NCI-H345 treated with DMSO at 0.1 percent for 48 hours (cell line): ENCODE measurements around the gene THSD1.

Experiments
- DNase-seq: peaks from one replicate; lab custom pipeline; 2025; ENCODE audit not compliant: unreplicated experiment; lab: John Stamatoyannopoulos, UW

THSD1 gene, protein sequence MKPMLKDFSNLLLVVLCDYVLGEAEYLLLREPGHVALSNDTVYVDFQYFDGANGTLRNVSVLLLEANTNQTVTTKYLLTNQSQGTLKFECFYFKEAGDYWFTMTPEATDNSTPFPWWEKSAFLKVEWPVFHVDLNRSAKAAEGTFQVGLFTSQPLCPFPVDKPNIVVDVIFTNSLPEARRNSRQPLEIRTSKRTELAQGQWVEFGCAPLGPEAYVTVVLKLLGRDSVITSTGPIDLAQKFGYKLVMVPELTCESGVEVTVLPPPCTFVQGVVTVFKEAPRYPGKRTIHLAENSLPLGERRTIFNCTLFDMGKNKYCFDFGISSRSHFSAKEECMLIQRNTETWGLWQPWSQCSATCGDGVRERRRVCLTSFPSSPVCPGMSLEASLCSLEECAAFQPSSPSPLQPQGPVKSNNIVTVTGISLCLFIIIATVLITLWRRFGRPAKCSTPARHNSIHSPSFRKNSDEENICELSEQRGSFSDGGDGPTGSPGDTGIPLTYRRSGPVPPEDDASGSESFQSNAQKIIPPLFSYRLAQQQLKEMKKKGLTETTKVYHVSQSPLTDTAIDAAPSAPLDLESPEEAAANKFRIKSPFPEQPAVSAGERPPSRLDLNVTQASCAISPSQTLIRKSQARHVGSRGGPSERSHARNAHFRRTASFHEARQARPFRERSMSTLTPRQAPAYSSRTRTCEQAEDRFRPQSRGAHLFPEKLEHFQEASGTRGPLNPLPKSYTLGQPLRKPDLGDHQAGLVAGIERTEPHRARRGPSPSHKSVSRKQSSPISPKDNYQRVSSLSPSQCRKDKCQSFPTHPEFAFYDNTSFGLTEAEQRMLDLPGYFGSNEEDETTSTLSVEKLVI

DNA sequence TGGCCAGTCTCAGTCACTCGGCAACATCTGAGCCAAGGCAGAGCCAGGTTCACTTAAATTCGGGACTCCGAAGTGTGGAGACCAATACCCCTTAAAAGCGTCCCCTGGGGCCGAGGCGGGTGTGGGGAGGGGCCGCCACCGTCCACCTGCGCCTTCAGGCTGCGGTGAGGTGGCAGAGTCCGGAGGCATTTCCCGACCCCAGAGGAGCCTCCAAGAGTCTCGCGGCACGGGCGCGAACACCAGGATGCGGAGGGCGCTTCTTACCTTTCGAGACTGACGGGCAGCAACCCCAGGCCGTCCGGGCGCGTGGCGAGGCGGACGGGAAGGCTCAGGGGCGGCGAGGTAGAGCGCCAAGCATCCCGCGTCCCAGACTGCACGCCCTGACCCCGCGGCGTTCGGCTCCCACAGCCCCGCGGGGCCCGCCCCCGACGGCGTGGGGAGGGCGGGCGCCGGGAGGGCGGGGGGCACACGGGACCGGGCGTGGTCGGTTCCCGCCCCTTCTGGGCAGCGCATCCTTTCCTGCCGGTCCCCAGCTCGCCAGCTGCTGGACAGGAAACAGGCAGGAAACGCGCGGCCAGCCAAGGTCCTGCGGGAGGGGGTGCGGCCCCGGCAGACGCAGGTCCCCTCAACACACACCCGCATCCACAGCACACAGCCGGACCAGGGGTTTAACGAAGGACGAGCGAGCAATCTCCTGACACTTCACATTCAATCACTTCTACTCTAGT, at the start of gene THSD1:
Gene THSD1, minus strand, starts transcription at position 406 of the 728 bp plus-strand sequence. CDS start 3,572 bp downstream, outside the sequence.
- DNase-seq: no peak

DNA sequence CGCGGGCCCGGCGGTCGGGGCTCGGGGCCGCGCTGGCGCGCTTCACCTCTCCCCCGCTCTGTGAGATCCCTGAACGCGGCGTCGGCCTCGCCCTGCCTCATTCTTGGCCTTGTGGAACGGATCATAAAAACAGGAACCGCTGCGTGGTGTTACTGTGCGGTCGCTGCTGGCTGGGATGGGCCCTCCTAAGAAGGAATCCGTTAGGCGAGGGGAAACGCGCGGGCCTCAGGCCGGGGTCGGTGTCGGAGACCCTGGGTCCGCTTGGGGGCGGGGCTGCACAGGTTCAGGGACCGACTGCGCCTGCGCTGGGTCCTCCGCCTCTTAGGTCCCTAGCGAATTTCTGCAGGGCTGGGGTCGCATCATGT, 49.7 kb upstream of the THSD1 start:
- peak; percentile 36 for DNase-seq

DNA sequence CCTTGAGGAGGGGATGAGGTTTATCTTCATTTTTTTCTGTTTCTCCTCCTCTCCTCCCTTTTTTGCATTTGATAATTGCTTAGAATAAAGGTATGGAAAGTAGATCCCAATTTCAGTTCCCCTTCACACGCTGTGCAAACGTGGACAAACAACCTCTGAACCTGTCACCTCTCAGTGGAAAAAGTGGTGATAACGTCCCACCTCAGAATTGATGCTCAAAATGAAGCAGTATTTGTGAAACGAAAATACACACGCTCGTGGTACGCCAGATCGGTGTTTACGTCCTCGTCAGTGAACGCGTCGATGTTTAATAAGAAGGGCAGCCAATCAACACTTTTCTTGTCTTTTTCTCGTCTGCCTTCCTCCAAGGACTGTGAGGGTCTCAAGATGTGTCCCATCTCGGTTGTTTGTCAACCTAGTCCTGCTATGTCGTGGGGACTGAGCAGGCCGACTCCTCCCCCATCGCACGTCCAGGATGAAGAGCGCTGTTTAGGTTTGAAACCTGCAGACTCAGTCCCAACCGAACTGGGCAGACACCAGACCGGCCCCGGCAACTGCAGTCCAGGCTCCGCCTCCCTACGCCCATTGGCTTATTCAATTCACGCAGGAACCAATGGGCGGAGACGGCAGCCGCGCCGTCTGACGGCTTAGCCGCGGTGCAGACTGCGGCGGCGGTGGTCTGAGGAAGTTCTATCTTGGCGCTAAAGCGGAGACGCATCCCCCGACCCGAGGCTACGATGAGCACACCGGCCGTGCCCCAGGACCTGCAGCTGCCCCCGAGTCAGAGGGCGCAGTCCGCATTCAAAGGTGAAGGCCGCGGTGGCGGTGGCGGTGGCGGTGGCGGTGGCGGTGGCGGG, 49.1 kb upstream of the THSD1 start, which contains the start of gene CKAP2:
Gene CKAP2, plus strand, starts transcription at position 659 of the 857 bp plus-strand sequence. Its CDS starts 79 bp downstream, at position 738.
- DNase-seq: peak; percentile 86

DNA sequence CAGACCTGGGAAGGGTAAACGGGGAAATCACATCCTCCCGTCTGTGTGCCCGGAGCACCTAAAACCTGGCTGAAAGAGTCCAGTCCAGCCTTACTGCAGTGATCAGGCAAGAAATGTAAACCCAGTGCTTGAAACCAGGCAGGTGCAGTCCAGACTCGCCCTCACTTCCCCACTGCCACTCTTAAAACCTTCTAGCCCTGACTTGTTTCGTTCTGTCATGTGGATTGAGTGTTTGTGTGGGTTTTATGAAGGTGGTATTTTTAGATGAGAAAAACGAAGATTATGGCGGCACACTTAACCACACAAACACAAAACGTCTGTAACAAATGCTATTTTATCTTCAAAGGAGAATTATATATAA, 48.5 kb upstream of the THSD1 start:
- DNase-seq: peak; percentile 37

DNA sequence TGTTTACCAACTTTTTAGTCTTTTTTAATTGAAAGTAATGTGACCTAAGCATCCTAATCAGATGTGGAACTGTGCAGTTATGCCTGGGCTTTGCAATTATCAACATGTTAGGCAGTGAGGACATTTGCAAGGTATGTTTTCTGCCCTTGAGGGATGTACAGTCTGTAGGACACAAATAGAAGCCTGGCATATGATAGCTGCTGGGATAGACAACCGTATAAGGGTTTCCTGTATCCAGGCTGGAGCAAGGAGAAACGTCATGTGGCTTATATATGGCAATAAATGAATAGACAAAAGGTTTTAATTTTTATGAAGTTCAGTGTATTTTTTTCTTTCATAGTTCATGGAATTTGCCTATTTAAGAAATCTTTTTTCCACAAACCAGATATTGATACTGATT, 46.5 kb upstream of the THSD1 start:
- DNase-seq: no peak

DNA sequence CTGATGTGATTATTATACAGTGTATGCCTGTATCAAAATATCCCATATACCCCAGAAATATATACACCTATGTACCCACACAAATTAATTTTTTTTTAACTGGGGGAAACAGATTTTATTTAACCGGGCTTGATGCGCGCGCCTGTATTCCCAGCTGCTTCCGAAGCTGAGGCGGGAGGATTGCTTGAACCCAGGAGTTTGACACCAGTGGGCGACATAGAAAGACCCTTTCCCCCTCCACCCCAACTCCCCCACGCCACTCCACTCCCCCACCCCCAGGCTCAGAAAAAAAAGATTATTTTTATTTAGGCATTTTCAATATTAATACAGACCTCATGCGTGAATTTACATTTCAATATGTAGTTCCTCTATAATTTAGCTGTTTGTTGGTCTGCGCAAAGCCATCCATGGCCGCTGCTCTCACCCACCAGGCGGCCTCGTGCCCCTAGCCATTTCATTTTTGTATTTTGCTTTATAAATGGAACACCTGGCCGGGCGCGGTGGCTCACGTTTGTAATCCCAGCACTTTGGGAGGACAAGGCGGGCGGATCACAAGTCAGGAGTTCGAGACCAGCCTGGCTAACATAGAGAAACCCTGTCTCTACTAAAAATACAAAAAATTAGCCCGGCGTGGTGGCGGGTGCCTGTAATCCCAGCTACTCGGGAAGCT, 45.3 kb upstream of the THSD1 start:
- no peak for DNase-seq

DNA sequence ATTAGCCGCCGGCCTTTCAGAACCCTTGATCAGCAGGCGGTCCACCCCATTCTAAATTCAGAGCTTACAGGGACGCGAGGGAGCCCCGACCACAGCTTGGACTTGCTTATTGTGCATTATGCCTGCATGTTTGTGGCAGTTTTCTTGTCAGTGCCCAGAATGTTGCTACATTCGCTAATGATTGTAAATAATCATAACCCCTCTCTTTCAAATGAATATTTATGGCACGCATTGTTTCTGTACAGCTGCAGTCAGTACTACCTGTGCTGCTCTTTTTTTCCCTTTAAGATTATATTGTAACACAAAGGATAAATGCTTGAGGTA, 44.8 kb upstream of the THSD1 start:
- DNase-seq: no peak

DNA sequence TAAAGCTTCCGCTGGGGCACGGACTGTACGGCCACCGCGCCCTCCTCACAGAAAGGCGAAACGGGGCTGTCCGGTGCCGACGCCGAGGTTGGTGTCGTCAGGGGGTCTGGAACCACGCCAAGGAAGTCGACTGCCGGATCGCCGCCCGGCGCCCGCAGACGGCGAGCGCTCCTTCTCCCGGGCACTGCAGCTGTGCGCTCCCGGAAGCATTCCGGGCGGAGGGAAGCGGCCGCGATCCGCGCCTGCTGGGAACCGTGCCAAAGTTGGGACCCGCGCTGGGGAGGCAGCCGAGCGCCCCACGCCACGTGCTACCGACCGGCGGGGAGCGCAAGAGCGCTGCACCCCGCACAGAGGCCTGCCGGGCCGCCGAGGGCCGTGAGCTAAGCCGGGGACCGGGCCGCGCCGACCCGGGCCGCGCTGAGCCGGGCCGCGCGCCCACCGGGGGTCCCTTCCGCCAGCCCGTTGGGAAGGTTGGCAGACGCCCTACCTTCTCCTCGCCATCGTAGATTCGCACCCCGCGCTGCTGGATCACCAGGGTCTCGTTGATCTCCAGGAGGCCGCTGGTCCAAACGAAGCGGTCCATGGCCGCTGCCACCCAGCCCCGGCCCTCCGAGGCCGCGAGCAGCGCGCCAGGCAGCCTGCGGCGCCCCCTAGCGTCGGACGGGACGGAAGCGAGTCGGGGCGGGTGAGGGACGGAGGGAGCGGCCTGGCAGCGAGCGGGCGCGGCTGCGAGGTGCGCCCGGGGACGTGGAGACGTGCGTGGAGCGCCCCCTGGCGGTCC, 44.2 kb upstream of the THSD1 start, which contains the start of gene VPS36:
Gene VPS36, minus strand, starts transcription at position 623 of the 781 bp plus-strand sequence. Its CDS starts 40 bp downstream, at position 583.
- peak; percentile 78 for DNase-seq

DNA sequence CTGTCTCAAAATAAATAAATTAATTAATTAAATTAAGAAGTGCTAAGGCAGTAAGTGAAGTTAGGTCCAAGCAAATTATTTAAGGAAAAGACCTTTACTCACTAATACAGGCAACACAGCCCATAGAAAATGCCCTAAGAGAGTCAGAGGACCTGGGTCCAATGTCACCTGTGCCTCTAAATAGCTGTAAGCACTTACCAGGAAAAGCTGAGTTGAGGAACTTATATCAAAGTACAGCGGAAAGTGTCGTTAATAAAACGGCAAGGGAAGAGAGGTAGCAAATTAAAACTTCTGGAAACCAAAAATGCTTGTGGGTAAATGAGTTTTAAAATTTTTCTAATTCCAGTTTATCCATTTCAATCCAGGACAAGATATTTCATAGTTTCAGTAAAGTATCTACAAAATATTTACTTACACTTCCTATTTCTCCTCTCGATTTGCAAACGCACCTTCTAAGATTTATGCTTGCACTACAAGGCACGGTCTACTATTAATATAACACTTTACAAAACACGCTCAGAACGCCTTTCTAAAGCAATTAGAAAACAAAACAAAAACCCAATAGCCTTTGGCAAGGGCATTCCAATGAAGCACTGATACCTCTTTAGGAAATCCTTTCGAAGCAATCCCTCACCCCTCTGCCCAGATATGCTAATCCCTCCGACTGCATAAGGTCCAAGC, 43.5 kb upstream of the THSD1 start:
- no peak for DNase-seq

DNA sequence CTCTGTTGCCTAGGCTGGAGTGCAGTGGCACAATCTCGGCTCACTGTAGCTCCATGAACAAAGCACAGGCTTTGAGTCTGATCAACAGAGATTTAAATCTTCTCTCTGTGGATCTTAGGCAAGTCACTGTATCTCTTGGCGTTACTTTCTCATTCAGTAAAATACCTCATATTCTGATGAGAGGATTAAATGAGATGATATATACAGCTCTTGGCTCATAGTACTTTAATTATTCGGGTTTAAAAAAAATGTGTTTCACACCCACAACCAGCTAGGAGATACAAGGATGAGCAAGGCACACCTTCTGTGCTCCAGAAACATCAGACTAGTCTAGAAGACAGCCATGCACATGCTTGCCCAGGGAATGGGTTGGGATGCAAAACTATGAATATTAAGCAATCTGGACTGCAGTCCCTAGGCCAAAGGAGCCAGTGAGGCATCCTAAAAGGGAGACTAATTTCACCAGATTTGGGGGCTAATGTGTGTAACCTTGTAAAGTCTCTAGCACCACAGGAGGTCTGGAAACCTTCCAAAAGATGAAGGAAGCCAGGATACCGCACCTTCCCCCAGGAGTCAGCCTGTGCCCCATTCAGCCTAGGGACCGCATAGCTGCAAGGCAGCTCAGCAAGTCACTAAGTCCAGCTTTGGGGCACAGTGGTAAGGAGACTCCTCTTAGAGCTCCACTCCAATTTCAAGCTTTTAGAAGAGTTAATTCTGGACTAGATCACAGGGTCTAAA, 42.0 kb upstream of the THSD1 start:
- no peak for DNase-seq

DNA sequence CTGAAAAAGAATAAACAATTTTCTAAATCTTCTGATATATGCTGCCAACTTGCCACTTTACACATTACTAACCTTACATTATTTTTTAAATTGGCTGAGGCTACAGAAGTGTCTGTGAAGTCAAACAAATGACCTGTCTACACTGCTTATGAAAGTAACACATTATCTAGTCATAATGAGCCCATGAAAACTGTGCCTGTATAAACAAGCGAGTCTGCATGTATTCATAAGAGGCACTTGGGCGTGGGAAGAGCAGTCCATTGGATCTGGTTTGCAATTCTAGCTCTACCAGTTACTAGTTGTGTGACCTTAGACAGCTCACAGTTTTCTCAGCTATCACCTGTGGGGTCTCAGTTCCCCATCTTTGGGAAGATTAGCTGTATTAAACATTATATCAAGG, 41.4 kb upstream of the THSD1 start:
- no peak for DNase-seq

DNA sequence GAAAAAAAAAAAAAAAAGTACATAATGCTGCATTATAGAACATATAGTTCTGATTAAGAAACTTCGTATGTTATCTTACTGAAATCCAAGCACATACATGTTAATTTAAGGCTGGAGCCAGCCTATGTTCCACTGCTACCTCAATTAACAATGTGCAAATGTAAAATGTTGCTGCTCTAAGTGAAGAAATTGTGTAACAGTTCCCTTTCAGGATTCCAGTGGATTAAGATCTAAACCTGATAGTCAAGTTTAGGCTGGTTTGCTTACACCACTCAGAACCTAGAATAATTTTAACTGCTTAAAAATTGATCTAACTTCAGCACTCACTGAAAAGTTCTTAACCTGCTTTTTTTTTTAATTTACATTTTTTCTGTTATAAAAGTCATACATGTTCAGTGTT, 40.3 kb upstream of the THSD1 start:
- no peak for DNase-seq

DNA sequence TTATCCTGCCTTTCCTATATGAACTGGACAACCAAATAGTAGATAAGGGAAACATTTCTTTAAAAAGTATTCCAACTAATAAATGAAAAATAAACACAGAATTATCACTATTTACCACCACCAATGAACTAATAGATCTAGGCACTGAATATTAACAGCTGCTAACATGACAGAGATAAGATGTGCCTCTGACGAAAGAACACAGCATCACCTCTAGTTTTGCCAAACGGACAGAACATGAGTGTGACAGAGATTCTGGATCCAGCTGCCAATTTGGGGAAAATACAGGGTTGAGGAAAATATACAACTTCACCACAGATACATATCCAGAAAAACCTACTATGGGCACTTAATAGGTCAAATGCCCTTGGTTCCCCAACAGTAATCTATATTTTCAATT, 26.5 kb upstream of the THSD1 start:
- DNase-seq: no peak

DNA sequence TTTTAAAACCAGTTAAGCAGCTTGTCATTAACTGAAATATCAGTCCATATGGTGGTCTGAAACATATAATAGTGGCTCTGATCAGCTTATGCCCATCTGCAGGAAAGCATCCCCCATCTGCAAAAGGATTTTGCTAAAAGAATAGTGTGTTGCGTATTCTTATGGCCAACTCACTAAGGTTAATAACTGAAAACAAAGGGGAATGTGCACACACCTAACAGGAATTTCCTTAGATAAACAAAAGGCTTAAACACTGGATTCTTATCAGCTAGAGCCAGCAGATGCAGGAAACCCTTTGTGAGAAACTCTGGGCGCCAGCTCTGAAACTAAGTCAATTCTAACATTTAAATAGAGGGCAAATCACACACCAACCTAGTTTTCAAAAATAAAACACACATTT, 22.3 kb upstream of the THSD1 start:
- DNase-seq: no peak

DNA sequence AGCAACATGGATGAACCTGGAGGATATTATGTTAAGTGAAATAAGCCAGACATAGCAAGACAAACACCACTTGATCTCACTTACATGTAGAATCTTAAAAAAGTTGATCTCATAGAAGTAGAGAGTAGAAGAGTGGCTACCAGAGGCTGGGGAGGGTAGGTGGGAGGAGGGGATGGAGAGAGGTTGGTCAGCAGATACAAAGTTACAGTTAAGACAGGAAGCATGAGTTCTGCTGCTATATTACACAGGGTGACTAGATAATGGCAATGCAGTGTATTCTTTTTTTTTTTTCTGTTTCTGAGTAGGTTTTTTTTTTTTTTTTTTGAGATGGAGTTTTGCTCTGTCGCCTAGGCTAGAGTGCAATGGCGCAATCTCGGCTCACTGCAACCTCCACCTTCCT, 15.2 kb upstream of the THSD1 start:
- no peak for DNase-seq

DNA sequence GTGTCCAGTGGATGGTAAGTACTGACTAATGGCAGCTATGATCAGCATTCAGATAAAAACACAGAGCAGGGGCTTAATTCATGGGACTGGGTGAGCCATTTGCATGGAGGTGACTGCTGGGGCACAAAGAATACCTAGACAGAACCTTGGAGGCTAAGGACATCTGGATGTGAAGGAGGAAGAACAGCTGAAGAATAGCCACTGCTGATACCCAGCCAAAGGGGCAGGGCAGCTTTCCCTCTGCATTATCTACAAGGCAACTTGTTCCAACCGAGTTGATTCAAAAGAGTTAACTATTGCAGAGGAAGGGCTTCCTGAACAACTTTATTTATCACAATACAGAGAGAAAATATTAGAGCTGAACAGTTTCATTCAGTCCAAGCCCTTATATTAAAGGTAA, 13.1 kb upstream of the THSD1 start:
- no peak for DNase-seq

DNA sequence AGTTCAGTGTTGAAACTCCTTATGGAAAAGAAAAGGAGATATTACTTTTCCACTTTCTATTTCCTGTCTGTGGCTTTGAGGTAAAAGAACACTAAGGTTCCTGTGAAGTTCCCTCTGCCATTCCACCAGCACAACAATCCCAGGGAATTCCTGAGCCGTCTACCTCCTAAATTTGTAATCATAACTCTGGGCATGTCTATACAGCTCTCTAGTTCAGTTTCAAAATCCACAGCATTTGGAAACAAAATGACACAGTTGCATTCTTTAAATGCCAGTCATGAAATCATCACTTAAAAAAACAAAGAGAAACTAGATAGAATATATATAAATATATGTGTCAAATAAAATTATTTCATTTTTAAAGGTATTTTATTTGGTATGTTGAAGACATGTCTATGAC, 9.0 kb upstream of the THSD1 start:
- no peak for DNase-seq

DNA sequence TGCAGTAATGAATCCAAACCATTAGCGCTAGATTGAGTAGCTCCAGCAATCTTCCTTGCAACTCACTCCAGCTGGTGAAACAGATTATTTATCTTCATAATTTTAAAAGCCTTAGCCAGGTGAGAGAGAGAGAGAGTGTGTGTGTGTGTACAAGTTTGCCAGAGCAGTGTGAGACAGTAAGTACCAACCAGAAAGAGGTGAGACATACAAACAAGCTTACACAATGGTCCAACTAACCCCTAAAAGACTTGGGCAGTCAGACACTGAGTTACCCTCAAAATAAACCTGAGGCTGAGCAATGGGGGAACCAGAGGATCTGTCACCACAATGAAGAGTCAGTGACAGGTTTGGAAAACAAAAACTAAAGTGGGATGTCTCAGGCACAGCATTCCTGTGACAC, 8.1 kb upstream of the THSD1 start:
- no peak for DNase-seq
